Brain pericyte (primary cell): Measurements from ENCODE around the gene GALK1.
"Not testable (repeated sequence)": the region's sequence is repeated elsewhere in the genome, so short reads cannot be mapped to it uniquely, and the experiment has no call there.

Source experiments
- DNase-seq: peaks from one replicate; pipeline ENCODE4 v3.0.0-alpha.2; 2012; ENCODE audit warnings: low read depth, low spot score

Gene GALK1

GRCh38 chr17:75765981-75766380 is 989 bp upstream of the GALK1 start:
- no peak for DNase-seq

DNA sequence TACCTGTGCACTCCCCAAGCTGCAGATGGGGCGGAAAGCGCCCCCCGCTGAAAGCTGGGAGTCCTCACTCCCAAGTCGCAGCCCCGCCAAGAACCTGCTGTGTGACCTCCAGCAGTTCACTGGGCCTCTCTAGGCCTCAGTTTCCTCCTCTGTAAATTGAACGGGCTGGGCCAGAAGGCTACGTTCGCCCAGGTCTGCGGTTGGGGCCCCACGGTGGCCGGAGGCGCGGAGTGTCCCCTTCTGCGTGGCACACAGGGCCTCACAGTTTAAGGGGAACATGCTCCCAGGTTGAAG is 628 bp downstream of the GALK1 start:
- no peak for DNase-seq

- DNase-seq: no peak
These were observed 1.2 kb downstream of the GALK1 start for GRCh38 chr17:75763613-75764416.

GRCh38 chr17:75763269-75763607 is 1.8 kb downstream of the GALK1 start:
- DNase-seq: no peak

- no peak for DNase-seq
These were observed 2.3 kb downstream of the GALK1 start for GRCh38 chr17:75762513-75763268.

DNA sequence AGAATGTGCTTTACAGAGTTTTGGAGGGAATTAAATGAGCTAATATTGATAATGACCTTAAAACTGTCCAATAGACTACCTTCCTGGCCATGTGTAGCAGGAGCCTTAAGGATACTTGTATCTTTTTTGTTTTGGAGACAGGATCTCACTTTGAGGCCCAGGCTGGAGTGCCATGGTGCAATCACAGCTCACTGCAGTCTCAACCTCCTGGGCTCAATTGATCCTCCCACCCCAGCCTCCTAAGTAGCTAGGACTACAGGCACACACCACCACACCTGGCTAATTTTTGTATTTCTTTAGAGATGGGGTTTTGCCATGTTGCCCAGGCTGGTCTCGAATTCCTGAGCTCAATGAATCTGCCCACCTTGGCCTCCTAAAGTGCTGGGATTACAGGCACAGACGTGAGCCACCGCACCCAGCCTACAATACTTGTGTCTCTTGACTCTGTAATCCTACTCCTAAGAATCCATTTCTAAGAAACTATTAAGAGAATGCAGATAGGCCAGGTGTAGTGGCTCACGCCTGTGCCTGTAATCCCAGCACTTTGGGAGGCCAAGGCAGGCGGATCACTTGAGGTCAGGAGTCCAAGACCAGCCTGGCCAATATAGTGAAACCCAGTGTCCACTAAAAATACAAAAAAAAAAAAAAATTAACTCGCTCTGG is 4.9 kb downstream of the GALK1 start:
- DNase-seq: not testable (repeated sequence)

DNA sequence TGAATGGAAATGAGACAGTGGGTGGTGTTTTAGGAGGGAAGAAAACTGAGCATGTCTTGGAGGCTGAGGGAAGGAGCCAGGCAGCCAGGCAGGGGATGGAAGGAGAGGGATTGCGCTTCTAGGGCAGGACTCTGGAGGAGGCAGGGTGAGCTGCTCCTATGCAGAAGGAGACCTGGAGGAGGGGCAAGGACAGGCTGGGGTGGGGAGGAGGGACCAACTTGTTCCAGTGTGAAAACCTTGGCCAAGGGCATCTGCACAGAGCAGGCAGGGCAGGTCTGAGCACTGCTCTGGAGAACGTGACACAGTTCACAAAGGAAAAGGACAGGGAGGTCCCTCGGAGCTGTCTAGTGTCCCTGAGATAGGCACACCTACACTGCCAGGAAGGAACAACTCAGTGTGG is 5.5 kb downstream of the GALK1 start:
- no peak for DNase-seq

DNA sequence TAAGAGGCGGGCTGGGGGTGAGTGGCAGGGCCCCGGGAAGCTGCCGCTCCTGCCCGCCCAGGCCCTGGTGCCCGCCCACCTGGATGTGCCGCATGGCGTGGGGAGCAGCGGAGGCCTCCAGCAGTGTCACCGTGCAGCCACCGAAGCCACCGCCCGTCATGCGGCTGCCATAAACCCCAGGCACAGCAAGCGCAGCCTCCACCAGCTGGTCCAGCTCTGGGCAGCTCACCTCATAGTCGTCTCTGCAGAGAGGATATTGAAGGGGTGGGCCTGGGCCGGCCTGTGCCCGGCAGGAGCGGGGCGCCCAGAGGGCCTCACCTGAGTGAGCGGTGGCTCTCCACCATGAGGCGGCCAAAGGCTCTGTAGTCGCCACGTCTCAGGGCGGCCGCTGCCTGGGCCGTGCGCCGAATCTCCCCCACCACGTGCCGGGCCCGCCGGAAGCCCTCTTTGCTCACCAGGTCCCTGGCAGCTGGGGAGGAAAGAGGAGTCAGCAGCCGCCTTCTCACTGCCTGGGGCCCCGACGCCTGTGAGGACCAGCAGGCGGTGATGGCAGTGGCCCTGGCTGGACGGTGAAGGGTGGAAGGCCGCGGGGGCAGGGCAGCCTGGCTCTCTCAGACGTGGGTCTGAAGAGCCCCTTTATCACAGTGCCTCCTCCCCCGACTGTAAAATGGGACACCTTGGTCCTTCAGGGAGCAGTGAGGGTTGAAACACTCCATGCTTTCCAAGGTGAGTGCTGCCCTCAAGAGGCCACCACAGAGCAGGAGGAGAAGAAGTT is 6.7 kb downstream of the GALK1 start:
- no peak for DNase-seq

DNA sequence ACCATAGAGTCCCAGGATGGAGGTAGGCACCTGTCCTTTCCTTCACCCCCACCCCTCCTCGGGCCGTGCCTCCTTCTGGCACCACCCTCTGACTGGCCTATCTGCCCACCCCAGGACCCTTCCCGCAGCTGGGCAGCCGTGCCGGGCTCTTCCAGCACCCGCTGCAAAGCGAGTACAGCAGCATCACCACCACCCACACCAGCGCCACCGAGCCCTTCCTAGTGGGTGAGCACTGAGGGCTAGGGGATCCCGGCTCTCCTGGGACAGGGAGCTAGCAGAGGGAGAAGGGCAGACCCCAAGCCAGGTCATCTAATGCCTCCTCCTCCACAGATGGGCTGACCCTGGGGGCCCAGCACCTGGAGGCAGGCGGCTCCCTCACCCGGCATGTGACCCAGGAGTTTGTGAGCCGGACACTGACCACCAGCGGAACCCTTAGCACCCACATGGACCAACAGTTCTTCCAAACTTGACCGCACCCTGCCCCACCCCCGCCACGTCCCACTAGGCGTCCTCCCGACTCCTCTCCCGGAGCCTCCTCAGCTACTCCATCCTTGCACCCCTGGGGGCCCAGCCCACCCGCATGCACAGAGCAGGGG is 7.8 kb downstream of the GALK1 start:
- DNase-seq: no peak

GRCh38 chr17:75756451-75757085 is 8.4 kb downstream of the GALK1 start:
- no peak for DNase-seq

GRCh38 chr17:75755990-75756389 is 9.0 kb downstream of the GALK1 start:
- no peak for DNase-seq

- DNase-seq: no peak
These were observed 9.6 kb downstream of the GALK1 start for GRCh38 chr17:75755205-75755901.

- DNase-seq: no peak
These were observed 10.4 kb downstream of the GALK1 start for GRCh38 chr17:75754378-75755204.

DNA sequence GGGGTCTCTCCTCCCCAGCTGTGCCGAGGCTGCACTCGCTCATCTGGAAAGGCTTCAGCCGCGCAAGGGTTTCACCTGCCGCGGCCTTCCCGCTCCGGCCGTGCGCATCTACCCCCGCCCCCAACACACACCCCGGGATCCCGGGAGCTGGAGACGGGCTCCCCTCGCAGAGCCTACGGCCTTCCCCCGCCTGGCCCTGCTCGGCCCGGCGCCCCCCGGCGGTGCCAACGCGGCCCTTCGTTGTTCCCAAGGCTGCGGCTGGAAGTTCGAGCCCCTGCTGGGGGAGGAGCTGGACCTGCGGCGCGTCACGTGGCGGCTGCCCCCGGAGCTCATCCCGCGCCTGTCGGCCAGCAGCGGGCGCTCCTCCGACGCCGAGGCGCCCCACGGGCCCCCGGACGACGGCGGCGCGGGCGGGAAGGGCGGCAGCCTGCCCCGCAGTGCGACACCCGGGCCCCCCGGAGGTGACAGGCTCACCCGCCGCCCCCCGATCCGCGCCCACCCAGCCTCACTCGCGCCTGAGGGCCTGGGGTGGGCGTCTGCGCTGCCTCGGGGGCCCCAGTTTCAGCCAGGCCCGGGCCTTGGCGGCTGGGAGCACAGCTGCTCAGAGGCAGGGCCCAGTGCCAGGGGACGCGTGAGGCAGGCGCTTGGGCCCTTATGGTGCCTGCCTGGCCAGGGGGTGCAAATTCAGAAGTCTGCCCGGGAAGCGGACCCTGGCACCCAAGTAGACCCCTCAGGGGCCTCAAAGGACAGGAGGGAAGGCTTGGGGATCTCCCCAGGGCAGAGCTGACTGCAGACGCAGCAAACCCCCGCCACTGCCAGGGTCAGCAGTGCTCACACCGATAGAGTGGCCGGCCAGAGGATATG is 11.2 kb downstream of the GALK1 start:
- no peak for DNase-seq

GRCh38 chr17:75752802-75753513 is 12.0 kb downstream of the GALK1 start:
- DNase-seq: no peak

GRCh38 chr17:75752405-75752709 is 12.6 kb downstream of the GALK1 start:
- DNase-seq: no peak

- no peak for DNase-seq
These were observed 13.2 kb downstream of the GALK1 start for GRCh38 chr17:75751676-75752404.
